Body of pancreas (tissue), 4 donors: ENCODE results near the gene SRSF7. TPM values are rescaled to one million over a fixed set of nuclear protein-coding genes. Genes with fewer than 3 reads are reported as not detected.

Source experiments
- ATAC-seq: fragments of 150-250 bp; one replicate; pipeline ENCODE4 v1.9.1; 2016
- DNase-seq, 4 donors: peaks; one replicate each; pipeline ENCODE4 v3.0.0-alpha.2; 2019
- H3K27ac ChIP-seq, 4 donors: fragments of 200-600 bp; sonication (generic); 1 replicate in 3 of 4; 2 replicates in 1 of 4; pipeline versions ENCODE4 v1.5.1 to v1.6.1; 2016 to 2019; ENCODE audit warnings: mild to moderate bottlenecking in 1 of 4, mixed read lengths in 1 of 4, moderate library complexity in 1 of 4
- H3K27me3 ChIP-seq, 2 donors: fragments of 200-600 bp; sonication (generic); one replicate each; pipeline ENCODE4 v1.6.0; 2016; ENCODE audit warnings: mild to moderate bottlenecking in 1 of 2
- H3K36me3 ChIP-seq, 2 donors: fragments of 200-600 bp; sonication (generic); replicated peaks in 1 of 2; 2 replicates each; pipeline ENCODE4 v1.5.1; 2016; ENCODE audit warnings: low read depth in 2 of 2; ENCODE audit not compliant: insufficient read depth in 1 of 2
- H3K4me1 ChIP-seq: fragments of 200-600 bp; sonication (generic); one replicate; pipeline ENCODE4 v1.6.0; 2016
- H3K4me3 ChIP-seq, 2 donors: fragments of 200-600 bp; sonication (generic); 1 replicate in 1 of 2; 2 replicates in 1 of 2; pipeline ENCODE4 v1.5.1; 2016 to 2019
- H3K9me3 ChIP-seq, 3 donors: fragments of 200-600 bp; sonication (generic); 1 replicate in 2 of 3; 2 replicates in 1 of 3; pipeline ENCODE4 v1.5.1; 2016
- CTCF ChIP-seq, 7 experiments: fragments of 450-650 bp in 4 of 7; fragments of 200-600 bp in 3 of 7; sonication (generic) in 3 of 7; IDR thresholded peaks; one replicate each; pipeline ENCODE4 v1.5.1; 2016 to 2019; ENCODE audit warnings: antibody characterized with exemption in 7 of 7
- POLR2A ChIP-seq, 3 donors: fragments of 450-650 bp; IDR thresholded peaks; one replicate each; pipeline ENCODE4 v1.6.1; 2016; ENCODE audit warnings: antibody characterized with exemption in 3 of 3, mild to moderate bottlenecking in 2 of 3
- WGBS, 2 donors: methylation state at CpG; one replicate each; pipeline ENCODE4 v1.1.5; 2017; 5-methylcytosine and 5-hydroxymethylcytosine counted together
- intact Hi-C: fragments of 100-400 bp; cut with DNase I; formaldehyde crosslinking; loops from one replicate; pipeline ENCODE4 v1.15.1; 2023
- total RNA-seq, 2 donors: library from RNA; depleted of rRNA; stranded (reverse); fragments of >200 nt; gene quantifications; one replicate each; pipeline ENCODE4 v1.1.0, GENCODE V29; 2016

The SRSF7 gene
- total RNA-seq, 2 donors from 2014 or later = 55.8 to 68.2 TPM

- intact Hi-C loops = loop anchor here (10.0 kb wide), 1 partner anchor 208 kb away; no protein-coding TSS in a partner anchor
Observed at GRCh38 chr2:38742797-38743559, 8.2 kb downstream of the SRSF7 start.

GRCh38 chr2:38740851-38741731, 10.1 kb downstream of the SRSF7 start:
- 45 to 51% methylated on average over 11 of the region's 11 CpGs for WGBS, 2 donors
- Histone ChIP-seq H3K27ac (peak overlapping the region in 1 of 4 donors; percentile 22), H3K36me3 (peaks cover 0 to 16% of the 10 kb centered on the region in 2 donors), H3K9me3 (no peaks in the 10 kb centered on the region), H3K4me1 (peaks cover 10% of the 10 kb centered on the region), H3K4me3 (no peak overlapping the region), H3K27me3 (no peaks in the 10 kb centered on the region)
- TF ChIP-seq POLR2A (IDR thresholded peaks at IDR 0.05) (no peak), CTCF (IDR thresholded peaks at IDR 0.05) (peak; percentile 32 to 78 (median 69))
- DNase-seq (peak in 1 of 4 donors; percentile 38), ATAC-seq (peak; percentile 55)
- intact Hi-C loops = loop anchor here (10.0 kb wide), 1 partner anchor 206 kb away; no protein-coding TSS in a partner anchor

More at GRCh38 chr2:38742797-38743559, 8.2 kb downstream of the SRSF7 start:
- TF ChIP-seq CTCF (IDR thresholded peaks at IDR 0.05) = no peak
- TF ChIP-seq POLR2A (IDR thresholded peaks at IDR 0.05) = no peak
- DNase-seq = no peak
- Histone ChIP-seq H3K27me3 (no peaks in the 10 kb centered on the region), H3K4me1 (peaks cover 26% of the 10 kb centered on the region), H3K4me3 (no peak overlapping the region), H3K27ac (no peak overlapping the region), H3K9me3 (no peaks in the 10 kb centered on the region), H3K36me3 (peaks cover 0 to 25% of the 10 kb centered on the region in 2 donors)
- no peak for ATAC-seq
- WGBS, 2 donors = 86 to 88% methylated on average over 10 of the region's 10 CpGs

- ATAC-seq = no peak
- peaks cover 0 to 5% of the 10 kb centered on the region in 2 donors for H3K36me3 ChIP-seq
- 93 to 95% methylated on average over 2 of the region's 2 CpGs for WGBS, 2 donors
- intact Hi-C loops = no loop called here
- H3K4me3 ChIP-seq = no peak overlapping the region
- no peaks in the 10 kb centered on the region for H3K27me3 ChIP-seq
- no peak for DNase-seq
- TF ChIP-seq POLR2A (IDR thresholded peaks at IDR 0.05) (no peak), CTCF (IDR thresholded peaks at IDR 0.05) (no peak)
- H3K9me3 ChIP-seq = no peaks in the 10 kb centered on the region
- no peak overlapping the region for H3K27ac ChIP-seq
- peaks cover 16% of the 10 kb centered on the region for H3K4me1 ChIP-seq
Observed at GRCh38 chr2:38739524-38739923, 11.6 kb downstream of the SRSF7 start.

GRCh38 chr2:38737925-38738324, 13.2 kb downstream of the SRSF7 start:
- intact Hi-C loops = no loop called here
- no peak for ATAC-seq
- H3K27ac ChIP-seq = no peak overlapping the region
- WGBS, 2 donors = 85 to 89% methylated on average over 3 of the region's 3 CpGs
- no peaks in the 10 kb centered on the region for H3K9me3 ChIP-seq
- H3K27me3 ChIP-seq = no peaks in the 10 kb centered on the region
- peaks cover 27% of the 10 kb centered on the region for H3K4me1 ChIP-seq
- no peak overlapping the region for H3K4me3 ChIP-seq
- TF ChIP-seq POLR2A (IDR thresholded peaks at IDR 0.05) (no peak), CTCF (IDR thresholded peaks at IDR 0.05) (no peak)
- no peak for DNase-seq
- no peaks in the 10 kb centered on the region for H3K36me3 ChIP-seq
